ENCODE data around the gene CHCHD6.

DNA sequence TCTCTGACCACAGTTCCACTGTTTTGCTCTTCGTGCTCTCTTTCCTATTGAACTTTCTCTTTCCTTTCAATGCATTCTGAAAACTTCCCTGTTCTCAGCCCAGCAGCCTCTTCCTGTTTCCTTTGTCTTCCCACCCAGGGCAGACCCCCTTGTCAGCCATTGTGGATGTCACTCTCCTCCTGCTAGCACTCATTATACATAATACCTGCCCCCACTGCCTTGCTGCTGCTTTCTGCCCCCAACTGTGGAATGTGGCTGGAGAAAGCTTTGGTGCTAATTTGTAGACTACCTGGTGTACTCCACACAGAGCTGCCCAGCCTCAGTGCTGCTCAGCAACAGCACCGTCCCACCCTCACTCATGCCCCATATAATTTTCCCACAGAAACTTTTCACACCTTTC lies 80.2 kb downstream of the CHCHD6 start:
- no peak for TF ChIP-seq EZH2 (IDR thresholded peaks at IDR 0.05; ENCODE audit: insufficient read depth, poor library complexity, severe bottlenecking)
- no peak for TF ChIP-seq EZH2phosphoT487 (IDR thresholded peaks at IDR 0.05; ENCODE audit: insufficient read depth, low read depth)
